NCI-H82 treated with DMSO at 0.1 percent for 48 hours (cell line): Measurements from ENCODE around the gene PSMD12.
"Not testable (repeated sequence)": the region's sequence is repeated elsewhere in the genome, so short reads cannot be mapped to it uniquely, and the experiment has no call there.

ENCODE experiments used
- DNase-seq: peaks from one replicate; lab custom pipeline; 2025; ENCODE audit not compliant: unreplicated experiment; lab: John Stamatoyannopoulos, UW

PSMD12 gene

GRCh38 chr17:67315865-67316264 is 50.5 kb downstream of the PSMD12 start:
- no peak for DNase-seq

DNA sequence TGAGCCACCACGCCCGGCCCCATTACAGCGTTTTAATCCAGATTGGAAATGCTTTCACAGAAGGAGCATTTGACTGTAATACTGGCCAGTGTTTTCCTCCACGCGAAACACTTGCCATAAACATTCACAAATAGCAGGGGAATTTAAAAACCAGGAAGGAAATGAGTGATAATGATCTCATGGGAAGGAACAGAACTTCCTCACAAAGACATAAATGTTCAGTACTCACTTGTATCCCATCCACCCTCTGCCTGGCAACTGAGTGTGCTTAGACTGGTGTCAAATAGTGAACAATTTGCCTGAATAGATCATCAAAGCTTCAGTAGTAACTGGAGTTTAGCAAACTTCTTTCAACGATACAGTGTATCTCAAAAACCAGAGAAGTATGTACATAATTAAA is 54.1 kb downstream of the PSMD12 start:
- DNase-seq = no peak

GRCh38 chr17:67311575-67311974 is 54.8 kb downstream of the PSMD12 start:
- no peak for DNase-seq

DNA sequence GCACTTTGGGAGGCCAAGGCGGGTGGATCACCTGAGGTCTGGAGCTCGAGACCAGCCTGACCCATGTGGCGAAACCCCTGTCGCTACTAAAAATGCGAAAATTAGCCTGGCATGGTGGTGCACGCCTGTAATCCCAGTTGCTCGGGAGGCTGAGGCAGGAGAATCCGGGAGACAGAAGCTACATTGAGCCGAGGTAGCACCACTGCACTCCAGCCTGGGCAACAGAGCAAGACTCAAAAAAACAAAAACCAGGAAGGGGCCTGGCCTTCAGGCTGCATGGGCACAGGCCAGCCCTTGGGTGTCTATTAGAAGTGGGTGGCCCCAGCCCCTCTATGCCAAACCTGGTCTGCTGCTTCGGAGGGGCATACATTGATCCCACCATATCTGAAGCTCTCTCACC is 56.0 kb downstream of the PSMD12 start:
- DNase-seq = no peak

DNA sequence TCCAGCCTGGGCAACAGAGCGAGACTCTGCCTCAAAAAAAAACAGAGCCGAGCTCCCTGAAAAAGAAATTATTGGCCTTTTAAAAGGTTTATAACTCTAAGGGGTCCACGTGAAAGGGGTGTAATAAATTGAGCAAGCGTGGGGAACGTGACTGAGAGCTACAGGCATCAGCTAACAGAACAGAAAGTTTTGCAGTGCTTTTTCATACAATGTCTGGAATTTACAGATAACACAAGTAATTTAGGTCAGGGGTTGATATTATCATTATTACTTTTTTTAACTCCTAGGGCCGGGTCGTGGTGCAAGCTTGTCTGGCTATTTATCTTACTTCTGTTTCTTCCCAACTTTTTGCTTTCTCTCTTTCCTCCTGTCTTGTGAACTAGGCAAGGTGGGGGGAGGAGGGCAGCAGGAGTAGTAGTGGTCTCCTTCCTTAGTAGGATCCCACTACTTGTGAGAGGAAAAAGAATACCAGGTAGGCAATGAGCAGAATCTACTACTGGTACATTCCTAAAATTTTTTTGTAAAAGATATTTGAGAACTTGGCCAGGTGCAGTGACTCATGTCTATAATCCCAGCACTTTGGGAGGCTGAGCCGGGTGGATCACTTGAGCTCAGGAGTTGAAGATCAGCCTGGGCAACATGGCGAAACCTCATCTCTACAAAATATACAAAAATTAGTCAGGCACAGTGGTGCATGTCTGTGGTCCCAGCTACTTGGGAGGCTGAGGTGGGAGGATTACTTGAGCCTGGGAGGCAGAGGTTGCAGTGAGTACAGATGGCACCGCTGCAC is 60.7 kb downstream of the PSMD12 start:
- not testable (repeated sequence) for DNase-seq

- DNase-seq = no peak
Observed at GRCh38 chr17:67297454-67297960, 68.9 kb downstream of the PSMD12 start.

DNA sequence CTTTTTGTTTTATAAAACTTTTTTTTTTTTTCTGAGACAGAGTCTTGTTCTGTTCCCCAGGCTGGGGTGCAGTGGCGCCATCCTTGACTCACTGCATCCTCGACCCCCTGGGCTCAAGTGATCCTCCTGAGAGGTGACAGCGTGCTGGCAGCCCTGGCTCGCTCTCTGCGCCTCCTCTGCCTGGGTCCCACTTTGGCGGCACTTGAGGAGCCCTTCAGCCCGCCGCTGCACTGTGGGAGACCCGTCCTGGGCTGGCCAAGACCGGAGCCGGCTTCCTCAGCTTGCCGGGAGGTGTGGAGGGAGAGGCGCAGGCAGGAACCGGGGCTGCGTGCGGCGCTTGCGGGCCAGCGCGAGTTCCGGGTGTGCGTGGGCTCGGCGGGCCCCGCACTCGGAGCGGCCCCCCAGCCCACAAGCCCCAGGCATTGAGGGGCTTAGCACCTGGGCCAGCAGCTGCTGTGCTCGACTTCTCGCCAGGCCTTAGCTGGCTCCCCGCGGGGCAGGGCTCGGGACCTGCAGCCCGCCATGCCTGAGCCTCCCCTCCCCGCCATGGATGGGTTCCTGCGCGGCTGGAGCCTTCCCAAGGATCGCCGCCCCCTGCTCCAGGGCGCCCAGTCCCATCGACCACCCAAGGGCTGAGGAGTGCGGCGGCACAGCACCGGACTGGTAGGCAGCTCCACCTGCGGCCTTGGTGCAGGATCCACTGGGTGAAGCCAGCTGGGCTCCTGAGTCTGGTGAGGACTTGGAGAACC is 71.8 kb downstream of the PSMD12 start:
- no peak for DNase-seq

GRCh38 chr17:67293251-67294203 is 72.8 kb downstream of the PSMD12 start:
- no peak for DNase-seq

DNA sequence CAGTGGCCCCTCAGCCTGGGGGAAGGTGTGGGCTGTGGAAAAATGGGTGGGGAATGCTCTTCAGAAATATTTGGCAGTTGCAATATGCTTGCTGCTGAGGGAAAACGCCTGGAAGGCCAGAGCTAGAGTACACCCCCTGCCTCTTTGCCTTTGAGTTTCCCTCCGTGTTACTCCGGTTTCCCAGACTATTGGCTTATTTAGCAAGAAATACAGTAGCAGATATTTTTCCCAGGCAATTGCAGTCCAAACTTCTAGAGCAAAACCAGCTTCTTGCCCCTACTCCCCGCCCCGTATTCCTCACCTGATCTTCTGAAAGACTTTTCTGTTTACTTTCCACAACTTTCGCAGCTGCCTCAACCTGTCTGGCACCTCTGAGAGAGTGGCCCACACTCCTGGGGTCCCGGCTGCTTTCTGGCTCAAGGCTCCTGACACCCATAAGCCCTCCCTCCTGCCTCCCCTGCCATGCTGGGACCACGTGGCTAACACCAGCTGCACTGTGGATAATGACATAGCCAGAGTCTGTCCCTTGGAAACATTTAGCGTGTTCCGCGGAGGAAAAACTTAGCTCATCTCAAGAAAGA is 75.6 kb downstream of the PSMD12 start:
- no peak for DNase-seq

DNA sequence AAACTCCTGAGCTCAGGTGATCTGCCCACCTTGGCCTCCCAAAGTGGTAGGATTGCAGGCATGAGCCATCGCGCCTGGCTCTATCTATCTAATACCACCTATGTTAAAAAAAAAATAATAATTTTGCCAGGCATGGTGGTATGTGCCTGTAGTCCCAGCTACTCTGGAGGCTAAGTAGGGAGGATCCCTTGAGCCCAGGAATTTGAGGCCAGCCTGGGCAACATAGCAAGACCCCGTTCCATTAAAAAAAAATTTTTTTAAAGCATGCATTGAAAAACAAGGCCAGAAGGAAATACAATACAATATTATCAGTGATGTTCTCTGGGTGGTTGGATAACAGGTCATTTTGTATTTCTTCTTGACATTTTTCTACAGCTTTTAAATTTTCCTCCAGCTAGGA is 76.1 kb downstream of the PSMD12 start:
- no peak for DNase-seq

GRCh38 chr17:67289181-67289876 is 77.0 kb downstream of the PSMD12 start:
- DNase-seq = no peak
